Effector memory CD8-positive, alpha-beta T cell (primary cell): Measurements from ENCODE around the gene SLC6A9.

Experiments
- ATAC-seq: fragments of 150-1000 bp; cut with Tn5 transposase; replicated peaks from 2 replicates; pipeline ENCODE4 v1.10.0; 2021; ENCODE audit warnings: mild to moderate bottlenecking, moderate library complexity
- DNase-seq, 3 experiments: peaks; one replicate each; pipeline ENCODE4 v3.0.0; 2021
- H3K27ac Mint-ChIP-seq, 2 donors: one replicate each; pipeline ENCODE4 v1.8.0; 2022; ENCODE audit warnings: mild to moderate bottlenecking in 2 of 2, mixed read lengths in 2 of 2, moderate library complexity in 2 of 2
- H3K27me3 Mint-ChIP-seq, 2 donors: one replicate each; pipeline ENCODE4 v1.8.0; 2022; ENCODE audit warnings: mixed read lengths in 2 of 2
- H3K36me3 Mint-ChIP-seq: one replicate; pipeline ENCODE4 v1.8.0; 2022; ENCODE audit warnings: mild to moderate bottlenecking, moderate library complexity, mixed read lengths; ENCODE audit not compliant: insufficient read depth
- H3K4me1 Mint-ChIP-seq, 2 donors: one replicate each; pipeline ENCODE4 v1.8.0; 2022; ENCODE audit warnings: low read depth in 2 of 2, mixed read lengths in 2 of 2
- H3K4me3 Mint-ChIP-seq, 2 donors: one replicate each; pipeline ENCODE4 v1.8.0; 2022; ENCODE audit warnings: mild to moderate bottlenecking in 2 of 2, mixed read lengths in 2 of 2, moderate library complexity in 2 of 2
- H3K9me3 Mint-ChIP-seq, 2 donors: one replicate each; pipeline ENCODE4 v1.8.0; 2022; ENCODE audit warnings: mixed read lengths in 2 of 2

Gene SLC6A9

GRCh38 chr1:43996733-43997115 lies 34.5 kb downstream of the SLC6A9 start:
- Mint-ChIP-seq H3K36me3 (peaks cover under 1% of the 10 kb centered on the region), H3K4me3 (no peak overlapping the region), H3K27me3 (peaks cover 0 to 18% of the 10 kb centered on the region in 2 donors), H3K27ac (no peak overlapping the region), H3K9me3 (no peaks in the 10 kb centered on the region), H3K4me1 (peaks cover 4 to 7% of the 10 kb centered on the region in 2 donors)
- ATAC-seq, result no peak
- DNase-seq, result no peak

GRCh38 chr1:43995984-43996732 lies 35.1 kb downstream of the SLC6A9 start:
- Mint-ChIP-seq H3K9me3 (no peaks in the 10 kb centered on the region), H3K4me1 (peaks cover 8 to 13% of the 10 kb centered on the region in 2 donors), H3K4me3 (no peak overlapping the region), H3K27me3 (peaks cover 0 to 13% of the 10 kb centered on the region in 2 donors), H3K36me3 (peaks cover 6% of the 10 kb centered on the region), H3K27ac (no peak overlapping the region)
- no peak for ATAC-seq
- DNase-seq, result no peak

DNA sequence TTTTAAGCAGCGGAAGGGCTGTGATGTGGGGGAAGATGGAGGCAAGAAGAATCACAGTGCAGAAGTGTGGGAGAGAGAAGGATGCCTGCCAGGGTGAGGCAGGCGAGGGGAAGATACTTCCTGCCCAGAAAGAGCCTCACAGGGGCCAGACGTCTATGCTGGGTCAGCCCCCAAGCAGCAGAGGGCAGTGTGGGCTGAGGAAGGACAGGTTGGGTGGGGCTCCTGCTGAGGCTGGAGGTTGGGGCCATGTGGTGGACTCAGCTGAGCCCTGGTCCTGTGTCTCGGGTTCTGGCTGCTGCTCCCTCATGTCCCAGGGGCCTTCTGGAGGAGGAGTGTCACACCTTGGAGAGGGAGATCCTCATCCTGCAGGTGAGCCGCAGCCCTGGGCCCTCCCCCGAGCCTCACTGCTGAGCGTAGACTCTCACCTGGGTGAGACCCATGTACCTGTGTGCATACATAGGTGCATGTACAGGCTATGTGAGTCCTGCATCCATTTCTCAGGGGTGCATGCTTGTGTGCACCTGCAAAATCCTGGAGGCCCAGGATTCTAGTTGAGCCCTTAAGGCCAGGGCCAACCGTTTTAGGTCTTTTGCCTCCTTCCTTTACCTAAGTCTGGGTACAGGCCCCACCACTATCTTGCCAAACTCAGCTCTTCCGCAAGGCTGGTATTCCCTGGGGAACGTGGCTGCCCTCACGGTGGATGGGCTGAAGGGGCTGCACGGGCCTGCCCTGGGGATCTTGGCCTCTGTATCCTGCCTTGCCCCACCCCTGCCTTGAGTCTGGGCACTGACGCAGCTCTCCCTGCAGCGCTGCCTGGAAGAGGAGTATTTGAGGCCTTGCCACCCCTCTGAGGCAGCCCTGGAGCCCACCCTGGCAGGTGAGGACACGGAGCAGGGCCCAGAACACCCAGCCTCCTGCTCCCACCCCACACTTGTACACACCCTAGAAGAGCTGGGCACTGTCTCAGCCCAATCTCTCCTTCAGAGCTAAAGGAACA lies 36.2 kb downstream of the SLC6A9 start:
- H3K4me3 Mint-ChIP-seq, result no peak overlapping the region
- no peak overlapping the region for H3K27ac Mint-ChIP-seq
- H3K9me3 Mint-ChIP-seq, result no peaks in the 10 kb centered on the region
- peaks cover 0 to 2% of the 10 kb centered on the region in 2 donors for H3K27me3 Mint-ChIP-seq
- H3K4me1 Mint-ChIP-seq, result peaks cover 8 to 14% of the 10 kb centered on the region in 2 donors
- DNase-seq (no peak), ATAC-seq (no peak)
- H3K36me3 Mint-ChIP-seq, result peaks cover 6% of the 10 kb centered on the region

DNA sequence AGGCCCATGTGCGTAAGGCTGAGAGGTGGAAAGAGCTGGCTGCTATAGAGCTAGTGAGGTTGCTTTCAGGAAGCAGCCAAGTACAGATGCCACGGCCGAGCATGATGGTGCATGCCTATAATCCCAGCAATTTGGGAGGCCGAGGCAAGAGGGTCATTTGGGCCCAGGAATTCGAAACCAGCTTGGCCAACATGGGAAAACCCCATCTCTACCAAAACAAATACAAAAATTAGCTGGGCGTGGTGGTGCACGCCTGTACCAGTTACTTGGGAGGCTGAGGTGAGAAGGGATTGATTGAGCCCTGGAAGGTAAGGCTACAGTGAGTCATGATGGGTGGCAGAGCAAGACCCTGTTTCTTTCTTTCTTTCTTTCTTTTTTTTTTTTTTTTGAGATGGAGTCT lies 37.2 kb downstream of the SLC6A9 start:
- H3K27me3 Mint-ChIP-seq, result no peaks in the 10 kb centered on the region
- no peak for ATAC-seq
- no peak overlapping the region for H3K4me3 Mint-ChIP-seq
- peaks cover 6% of the 10 kb centered on the region for H3K36me3 Mint-ChIP-seq
- H3K9me3 Mint-ChIP-seq, result no peaks in the 10 kb centered on the region
- H3K4me1 Mint-ChIP-seq, result peaks cover 8 to 14% of the 10 kb centered on the region in 2 donors
- no peak overlapping the region for H3K27ac Mint-ChIP-seq
- DNase-seq, result no peak

GRCh38 chr1:43993206-43993914 lies 37.9 kb downstream of the SLC6A9 start:
- no peaks in the 10 kb centered on the region for H3K27me3 Mint-ChIP-seq
- H3K27ac Mint-ChIP-seq, result peak overlapping the region in 1 of 2 donors; percentile 6
- DNase-seq, result no peak
- no peak overlapping the region for H3K4me3 Mint-ChIP-seq
- no peaks in the 10 kb centered on the region for H3K9me3 Mint-ChIP-seq
- H3K36me3 Mint-ChIP-seq, result peaks cover 6% of the 10 kb centered on the region
- peaks cover 8 to 14% of the 10 kb centered on the region in 2 donors for H3K4me1 Mint-ChIP-seq
- no peak for ATAC-seq

GRCh38 chr1:43992232-43992995 lies 38.8 kb downstream of the SLC6A9 start:
- Mint-ChIP-seq H3K27me3 (no peaks in the 10 kb centered on the region), H3K27ac (peak overlapping the region; percentile 6 to 92), H3K36me3 (peaks cover 6% of the 10 kb centered on the region), H3K9me3 (no peaks in the 10 kb centered on the region), H3K4me1 (peaks cover 8 to 14% of the 10 kb centered on the region in 2 donors), H3K4me3 (peak overlapping the region; percentile 94 to 96)
- DNase-seq, result no peak
- ATAC-seq, result no peak

DNA sequence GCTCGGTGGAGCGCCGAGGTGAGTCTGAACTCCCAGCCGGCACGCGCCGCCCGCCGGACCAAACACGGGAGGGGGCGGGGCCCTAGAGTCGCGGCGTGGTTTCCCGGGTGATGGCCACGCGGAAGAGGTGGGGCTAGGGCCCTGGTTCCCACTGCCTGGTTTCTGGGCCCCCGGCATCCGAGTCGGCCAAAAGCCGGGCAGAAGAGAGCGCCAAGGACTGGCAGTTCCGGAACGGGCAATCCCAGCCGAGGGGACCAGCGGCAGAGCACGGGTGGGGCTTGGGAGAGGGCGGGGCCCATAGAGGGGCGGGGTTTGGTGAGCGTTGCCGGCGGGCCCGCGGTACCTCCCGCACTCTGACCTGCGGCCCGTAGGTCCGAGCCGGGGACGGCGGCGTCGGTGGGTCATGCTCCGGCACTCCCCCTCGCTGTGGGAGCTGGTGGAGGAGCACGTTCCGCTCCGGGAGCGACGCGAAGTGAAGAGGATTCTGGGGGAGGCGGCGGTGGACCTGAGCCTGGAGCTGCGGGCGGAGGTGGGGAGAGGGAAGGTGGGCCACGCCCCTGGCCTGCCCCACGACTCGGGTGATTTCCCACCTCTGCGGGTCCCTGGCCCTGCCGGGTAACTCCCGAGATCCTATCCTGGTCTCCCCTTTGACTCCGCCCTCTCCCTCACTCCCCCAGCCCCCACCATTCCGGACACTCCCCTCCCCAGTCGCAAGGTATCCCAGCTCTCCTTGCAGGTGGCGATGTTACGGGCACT lies 39.6 kb downstream of the SLC6A9 start, which contains the start of gene CCDC24:
Gene CCDC24 (plus strand): TSS at position 124 of the 756 bp plus-strand sequence. CDS start 280 bp downstream, at position 404.
- Mint-ChIP-seq H3K9me3 (no peaks in the 10 kb centered on the region), H3K4me3 (peak within 1 kb of the TSS; percentile 94 to 96), H3K36me3 (peaks cover 6% of the 10 kb centered on the region), H3K4me1 (peaks cover 8 to 14% of the 10 kb centered on the region in 2 donors), H3K27ac (peak within 1 kb of the TSS; percentile 92 to 95), H3K27me3 (no peaks in the 10 kb centered on the region)
- DNase-seq (peak; percentile 71 to 75 (median 72)), ATAC-seq (peak; percentile 88)

DNA sequence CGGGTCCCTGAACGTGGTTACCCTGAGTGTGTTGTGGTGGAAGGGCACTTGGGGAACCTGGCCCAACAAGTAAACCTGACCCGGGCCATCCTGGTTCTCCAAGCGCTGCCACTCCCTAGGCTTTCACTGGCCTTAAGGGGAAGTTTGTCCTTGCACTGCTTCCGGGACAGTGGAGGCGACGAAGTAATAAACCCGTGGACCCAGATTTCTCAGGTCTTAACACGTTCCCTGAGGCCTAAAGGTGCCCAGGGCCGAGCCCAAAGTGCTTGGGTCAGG lies 40.1 kb downstream of the SLC6A9 start:
- Mint-ChIP-seq H3K27ac (peak overlapping the region; percentile 92 to 95), H3K36me3 (peaks cover 6% of the 10 kb centered on the region), H3K4me1 (peaks cover 8 to 14% of the 10 kb centered on the region in 2 donors), H3K27me3 (no peaks in the 10 kb centered on the region), H3K9me3 (no peaks in the 10 kb centered on the region), H3K4me3 (peak overlapping the region; percentile 94 to 96)
- ATAC-seq, result no peak
- DNase-seq, result no peak

GRCh38 chr1:43990271-43991199 lies 40.7 kb downstream of the SLC6A9 start:
- Mint-ChIP-seq H3K4me3 (peak overlapping the region; percentile 94 to 96), H3K27me3 (no peaks in the 10 kb centered on the region), H3K4me1 (peaks cover 8 to 14% of the 10 kb centered on the region in 2 donors), H3K27ac (peak overlapping the region; percentile 92 to 95), H3K9me3 (no peaks in the 10 kb centered on the region), H3K36me3 (peaks cover 6% of the 10 kb centered on the region)
- DNase-seq, result no peak
- no peak for ATAC-seq

DNA sequence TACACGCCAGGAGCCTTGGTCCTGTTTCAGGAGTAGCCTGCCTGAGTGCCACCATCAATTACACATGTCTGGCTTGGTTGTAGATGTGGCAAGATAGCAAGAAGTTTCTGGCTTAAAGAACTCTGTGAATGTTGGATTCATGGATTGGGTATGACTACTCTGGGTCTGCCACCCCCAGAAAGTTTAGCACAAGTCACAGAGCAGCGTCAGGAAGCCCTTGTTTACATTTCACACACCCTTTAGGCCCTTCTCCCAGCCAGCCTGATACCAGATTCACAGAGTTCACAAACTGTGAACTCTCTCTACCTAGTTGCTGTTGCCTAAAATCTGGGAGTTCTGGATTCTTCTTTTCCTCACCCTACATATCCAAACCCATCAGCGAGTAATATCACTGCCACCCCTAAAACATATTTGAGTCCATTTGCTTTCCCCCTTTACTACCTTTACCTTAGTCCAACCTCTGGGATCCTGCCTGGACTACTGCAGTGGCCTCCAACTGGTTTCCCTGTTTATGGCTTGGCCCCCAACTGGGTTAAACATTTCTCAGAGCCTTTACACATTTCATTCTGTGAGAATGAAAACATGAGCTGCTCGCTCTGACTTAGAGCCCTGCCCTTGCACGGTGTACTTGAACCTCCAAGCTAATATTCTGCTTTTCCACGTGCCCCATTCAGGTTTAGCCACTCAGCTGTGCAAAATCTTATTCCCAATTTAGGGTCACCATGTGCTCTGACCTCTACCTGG lies 43.9 kb downstream of the SLC6A9 start:
- no peak for ATAC-seq
- no peak for DNase-seq
- Mint-ChIP-seq H3K4me3 (no peak overlapping the region), H3K4me1 (peaks cover 7 to 12% of the 10 kb centered on the region in 2 donors), H3K9me3 (no peaks in the 10 kb centered on the region), H3K36me3 (peaks cover 6% of the 10 kb centered on the region), H3K27ac (peak overlapping the region in 1 of 2 donors; percentile 24), H3K27me3 (no peaks in the 10 kb centered on the region)

- no peaks in the 10 kb centered on the region for H3K27me3 Mint-ChIP-seq
- H3K4me3 Mint-ChIP-seq, result no peak overlapping the region
- H3K36me3 Mint-ChIP-seq, result peaks cover 5% of the 10 kb centered on the region
- no peak for ATAC-seq
- no peaks in the 10 kb centered on the region for H3K9me3 Mint-ChIP-seq
- DNase-seq, result no peak
- peak overlapping the region in 1 of 2 donors; percentile 24 for H3K27ac Mint-ChIP-seq
- H3K4me1 Mint-ChIP-seq, result peaks cover 6 to 7% of the 10 kb centered on the region in 2 donors
These were observed 44.5 kb downstream of the SLC6A9 start for GRCh38 chr1:43986712-43987111.
